ENCODE results near the gene PGK1.

GRCh38 chrX:78125148-78125547 is 21.1 kb downstream of the PGK1 start:
- TF ChIP-seq FOXM1 (IDR thresholded peaks at IDR 0.05; ENCODE audit: borderline replicate concordance): no peak
- TF ChIP-seq SUZ12 (IDR thresholded peaks at IDR 0.05): no peak
- no peak for TF ChIP-seq SP1 (IDR thresholded peaks at IDR 0.05)
- no peak for TF ChIP-seq L3MBTL2 (conservative IDR thresholded peaks at IDR 0.05)
- TF ChIP-seq LEF1 (IDR thresholded peaks at IDR 0.05; ENCODE audit: borderline replicate concordance): no peak
- TF ChIP-seq BHLHE40 (IDR thresholded peaks at IDR 0.05; ENCODE audit: borderline replicate concordance): no peak
- TF ChIP-seq PKNOX1 (IDR thresholded peaks at IDR 0.05): no peak

Data from HEK293T (cell line).